NCI-H82 (cell line): ENCODE results near the gene E2F4.

Experiments used
- DNase-seq: peaks from one replicate; lab custom pipeline; 2025; lab: John Stamatoyannopoulos, UW

The E2F4 gene

DNA sequence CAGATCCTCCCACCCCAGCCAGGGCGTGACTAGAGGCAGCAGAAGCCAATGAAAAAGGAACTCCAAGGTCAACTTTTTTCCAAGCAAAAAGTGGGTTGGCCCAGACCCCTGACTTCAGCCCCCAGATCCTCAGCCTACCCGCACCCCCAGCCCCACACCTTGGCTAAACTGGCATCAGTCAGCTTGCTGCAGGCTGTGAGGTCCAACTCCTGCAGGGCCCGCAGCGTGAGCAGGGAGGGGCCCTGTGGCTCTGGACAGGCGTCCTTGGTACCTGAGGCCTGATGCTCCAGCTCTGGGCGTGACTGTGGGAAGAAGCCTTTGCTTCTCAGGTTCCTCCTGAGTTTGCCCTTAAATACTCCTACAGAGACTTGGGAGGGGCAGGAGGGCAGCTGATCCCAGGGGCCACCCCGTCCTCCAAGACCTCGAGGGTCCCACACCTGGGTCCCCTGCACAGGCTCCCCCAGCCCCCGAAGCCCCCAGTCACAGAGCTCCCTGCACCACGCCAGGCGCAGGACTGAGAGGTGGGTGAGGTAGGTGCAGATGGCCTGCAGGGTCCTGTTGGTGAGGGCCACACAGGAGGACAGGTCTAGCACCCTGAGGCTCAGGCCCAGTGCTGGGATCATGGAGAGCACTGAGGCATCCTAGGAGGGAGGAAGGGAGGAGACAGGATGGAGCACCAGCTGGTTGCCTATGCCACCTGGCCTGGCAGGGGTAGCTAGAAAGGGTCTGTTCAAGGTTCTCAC is 16.4 kb downstream of the E2F4 start:
- DNase-seq, result no peak

DNA sequence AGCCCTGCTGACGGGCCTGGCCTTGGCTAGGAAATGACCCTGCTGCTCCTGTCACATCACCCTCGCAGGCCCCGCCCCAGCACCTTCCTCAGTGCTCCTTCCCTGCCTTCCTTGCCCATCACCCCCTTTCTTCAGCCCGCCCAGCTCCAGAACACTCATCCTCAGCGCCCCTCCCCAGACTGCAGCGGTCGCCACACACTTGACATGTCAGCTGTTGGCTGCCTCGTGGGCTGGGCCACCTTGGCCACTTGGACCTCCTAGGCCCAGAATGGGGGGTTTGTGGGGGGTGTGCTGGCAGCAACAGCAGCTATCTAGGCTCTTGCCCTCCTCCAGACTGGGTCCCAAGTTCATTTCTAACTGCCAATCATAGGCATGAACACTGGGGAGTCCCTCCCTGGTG is 17.6 kb downstream of the E2F4 start:
- no peak for DNase-seq

DNA sequence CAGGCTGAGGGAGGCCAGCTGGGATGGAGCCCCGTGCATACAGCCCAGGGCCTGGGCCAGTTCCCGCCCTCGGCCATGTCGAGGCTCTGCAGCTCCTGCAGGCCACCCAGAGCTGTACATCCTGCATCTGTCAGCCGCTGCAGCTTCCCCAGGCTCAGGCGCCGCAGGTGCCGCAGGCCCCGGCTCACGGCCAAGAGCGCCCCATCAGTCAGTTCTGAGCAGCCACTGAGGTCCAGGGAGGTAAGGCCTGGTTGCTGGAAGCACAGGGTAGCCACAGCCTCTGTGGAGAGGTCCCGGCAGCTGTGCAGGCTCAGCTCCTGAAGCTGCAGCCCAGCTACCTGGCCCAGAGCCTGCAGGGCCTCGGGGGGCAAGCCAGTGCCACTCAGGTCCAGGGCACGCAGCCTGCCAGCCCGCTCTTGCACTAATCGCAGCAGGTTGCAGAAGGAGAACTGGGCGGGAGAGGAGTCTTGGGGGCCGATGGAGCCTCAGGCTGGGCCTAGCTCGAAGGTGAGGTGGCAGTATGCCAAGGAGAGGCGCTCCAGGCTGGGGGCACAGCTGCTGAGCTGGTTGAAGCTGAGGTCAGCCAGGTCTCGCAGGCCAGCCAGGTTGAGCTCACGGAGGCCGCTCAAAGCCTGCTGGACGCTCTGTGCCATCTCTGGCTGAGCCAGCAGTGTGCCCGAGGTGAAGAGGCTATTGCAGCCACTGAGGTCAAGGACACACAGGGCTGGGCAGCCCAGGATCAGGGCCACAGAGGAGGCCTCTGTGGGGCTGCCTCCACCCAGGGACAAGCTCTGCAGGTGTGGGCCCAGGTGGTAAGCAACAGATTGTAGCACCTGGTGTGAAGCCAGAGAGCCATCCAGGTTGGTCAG is 18.3 kb downstream of the E2F4 start:
- DNase-seq, result no peak

DNA sequence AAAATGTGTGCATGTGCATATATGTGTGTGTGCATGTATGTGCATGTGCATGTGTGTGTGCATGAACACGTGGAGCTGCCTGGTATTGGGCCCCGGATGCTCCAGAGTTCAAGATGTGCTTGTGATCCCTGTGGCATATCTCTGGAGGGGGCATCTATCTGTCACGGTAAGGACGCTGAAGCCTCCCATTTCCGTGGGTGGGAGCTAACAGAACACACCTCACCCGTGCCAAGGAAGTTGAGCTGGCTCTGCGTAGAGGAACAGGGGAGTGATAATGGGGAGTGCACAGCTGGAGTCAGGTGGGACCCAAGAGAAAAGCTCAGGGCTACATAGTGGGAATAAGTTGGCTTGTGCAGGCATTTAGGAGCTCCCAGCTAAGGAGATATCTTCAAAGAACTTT is 19.7 kb downstream of the E2F4 start:
- no peak for DNase-seq

- DNase-seq, result no peak
Observed at GRCh38 chr16:67212766-67213165, 20.8 kb downstream of the E2F4 start.

DNA sequence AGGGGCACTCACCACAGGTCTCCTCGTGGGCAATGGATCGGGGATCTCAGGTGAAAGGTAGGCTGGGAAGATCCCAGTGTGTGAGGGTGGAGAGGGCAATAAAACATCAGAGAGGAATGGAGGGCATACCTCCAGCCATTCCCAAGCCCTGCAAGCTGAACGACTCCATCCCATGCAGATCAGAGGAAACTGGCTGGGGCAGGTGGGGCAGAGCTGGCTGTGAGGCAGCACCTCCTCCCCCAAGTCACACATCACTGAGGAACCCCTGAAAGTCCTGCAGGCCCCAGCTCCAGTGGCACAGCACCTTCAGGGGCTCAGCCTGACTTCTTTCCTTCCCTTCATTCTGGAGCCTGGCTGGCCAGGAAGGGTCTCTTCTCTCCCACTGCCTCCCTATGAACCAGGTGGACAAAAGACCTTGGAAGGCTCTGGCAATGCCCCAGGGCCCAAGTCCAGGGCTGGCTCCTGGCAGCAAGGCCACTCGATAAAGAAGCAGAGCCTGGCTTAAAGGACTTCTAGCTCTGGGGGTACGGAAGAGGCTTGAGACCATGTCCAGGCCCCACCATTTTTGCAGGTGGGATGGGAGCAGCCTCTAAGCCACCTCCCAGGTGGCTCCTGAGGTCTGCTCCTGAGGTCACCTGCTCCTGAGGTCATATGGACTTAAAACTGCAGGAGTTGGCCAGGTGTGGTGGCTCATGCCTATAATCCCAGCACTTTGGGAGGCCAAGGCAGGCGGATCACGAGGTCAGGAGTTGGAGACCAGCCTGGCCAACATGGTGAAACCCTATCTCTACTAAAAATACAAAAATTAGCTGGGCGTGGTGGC is 21.5 kb downstream of the E2F4 start:
- DNase-seq, result no peak

DNA sequence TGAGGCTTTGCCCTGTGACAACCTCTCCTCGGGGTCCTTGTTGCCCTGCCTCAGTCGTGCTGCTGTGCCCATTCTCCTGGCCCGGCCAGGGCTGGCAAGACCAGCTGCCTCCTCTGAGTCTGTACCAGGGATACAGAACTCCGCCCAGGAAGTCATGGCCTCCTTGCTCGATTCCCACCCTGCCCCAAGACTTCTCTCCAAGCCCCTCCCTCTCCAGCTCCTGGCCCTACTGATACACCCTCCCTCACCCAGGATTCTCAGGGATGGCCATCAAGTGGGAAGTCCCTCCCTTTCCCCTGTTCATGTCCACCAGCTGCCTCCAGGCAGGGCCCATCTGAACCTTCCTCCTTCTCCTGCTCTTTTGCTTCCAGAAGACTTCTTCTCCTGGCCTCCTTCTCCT is 23.8 kb downstream of the E2F4 start:
- no peak for DNase-seq

GRCh38 chr16:67216612-67217490 is 24.9 kb downstream of the E2F4 start:
- no peak for DNase-seq

DNA sequence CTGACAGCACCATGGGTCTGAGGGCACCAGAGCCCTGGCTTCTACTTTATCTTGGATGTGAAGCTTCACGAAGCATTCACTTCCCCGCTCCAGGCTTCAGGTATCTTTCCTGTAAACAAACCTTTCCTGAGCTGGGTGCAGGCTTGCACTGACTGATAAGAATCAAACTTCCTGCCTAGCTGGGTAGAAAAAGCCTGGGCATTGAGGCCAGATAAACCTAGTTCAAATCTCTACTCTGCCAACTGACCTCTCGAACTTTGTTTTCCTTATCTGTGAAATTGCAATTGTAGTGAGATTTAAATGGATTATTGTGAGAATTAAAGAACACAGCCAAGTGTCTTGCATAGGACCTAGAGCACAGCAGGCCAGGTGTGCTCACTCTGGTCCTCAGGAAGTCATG is 32.0 kb downstream of the E2F4 start:
- no peak for DNase-seq

- no peak for DNase-seq
Observed at GRCh38 chr16:67226295-67226803, 34.4 kb downstream of the E2F4 start.

DNA sequence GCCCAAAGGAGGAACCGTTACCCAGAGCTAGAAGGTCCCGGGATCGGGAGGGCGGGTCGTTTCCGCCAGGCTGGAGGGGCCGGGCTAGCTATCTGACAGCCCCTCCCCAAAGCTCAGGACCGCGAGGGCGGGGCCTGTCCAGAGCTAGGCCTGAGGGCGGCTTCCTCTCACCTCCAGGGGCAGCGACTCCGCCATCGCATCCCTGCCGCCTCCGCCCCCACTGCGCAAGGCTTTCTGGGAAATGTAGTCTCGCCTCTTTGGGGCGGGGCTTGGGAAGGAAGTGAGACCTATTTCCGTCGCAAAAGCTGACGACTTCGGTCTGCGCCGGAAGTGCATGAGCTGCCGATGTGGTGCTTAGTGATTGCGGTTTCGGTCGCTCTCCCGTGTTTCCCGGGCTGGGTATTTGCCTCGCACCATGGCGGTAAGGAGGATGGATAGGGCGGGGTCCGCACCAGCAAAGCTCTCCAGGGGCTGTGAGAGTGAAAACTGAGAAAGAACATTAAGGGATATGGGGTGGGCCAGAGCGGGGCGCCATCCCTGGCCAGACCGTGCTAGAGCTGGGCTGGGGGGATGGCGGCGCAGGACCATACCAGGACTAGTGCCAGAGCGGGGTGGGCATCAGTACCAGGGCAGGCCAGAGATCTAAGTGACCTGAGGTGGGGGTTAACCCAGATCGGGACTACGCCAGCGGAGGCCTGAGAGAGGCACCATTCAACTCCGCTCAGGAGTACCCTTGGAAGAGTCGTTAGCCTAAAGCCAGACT is 35.0 kb downstream of the E2F4 start, which contains the start of gene TMEM208:
Gene TMEM208 (plus strand): TSS at position 327 of the 763 bp plus-strand sequence. CDS start 89 bp downstream, at position 416.
- DNase-seq, result peak; percentile 99

DNA sequence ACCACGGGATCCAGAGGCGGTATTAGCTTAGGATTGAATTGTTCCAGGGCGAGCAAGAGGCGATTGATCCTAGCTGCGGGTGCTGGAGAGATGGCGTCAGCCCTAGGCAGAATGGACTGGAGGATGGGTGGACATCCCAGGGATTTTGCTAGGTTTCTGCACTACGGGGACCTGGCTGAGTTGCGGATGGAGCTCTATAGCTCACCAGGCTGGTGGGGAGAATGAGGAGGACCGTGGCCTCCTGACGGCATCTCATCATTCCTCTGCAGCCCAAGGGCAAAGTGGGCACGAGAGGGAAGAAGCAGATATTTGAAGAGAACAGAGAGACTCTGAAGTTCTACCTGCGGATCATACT is 35.6 kb downstream of the E2F4 start:
- DNase-seq, result no peak

DNA sequence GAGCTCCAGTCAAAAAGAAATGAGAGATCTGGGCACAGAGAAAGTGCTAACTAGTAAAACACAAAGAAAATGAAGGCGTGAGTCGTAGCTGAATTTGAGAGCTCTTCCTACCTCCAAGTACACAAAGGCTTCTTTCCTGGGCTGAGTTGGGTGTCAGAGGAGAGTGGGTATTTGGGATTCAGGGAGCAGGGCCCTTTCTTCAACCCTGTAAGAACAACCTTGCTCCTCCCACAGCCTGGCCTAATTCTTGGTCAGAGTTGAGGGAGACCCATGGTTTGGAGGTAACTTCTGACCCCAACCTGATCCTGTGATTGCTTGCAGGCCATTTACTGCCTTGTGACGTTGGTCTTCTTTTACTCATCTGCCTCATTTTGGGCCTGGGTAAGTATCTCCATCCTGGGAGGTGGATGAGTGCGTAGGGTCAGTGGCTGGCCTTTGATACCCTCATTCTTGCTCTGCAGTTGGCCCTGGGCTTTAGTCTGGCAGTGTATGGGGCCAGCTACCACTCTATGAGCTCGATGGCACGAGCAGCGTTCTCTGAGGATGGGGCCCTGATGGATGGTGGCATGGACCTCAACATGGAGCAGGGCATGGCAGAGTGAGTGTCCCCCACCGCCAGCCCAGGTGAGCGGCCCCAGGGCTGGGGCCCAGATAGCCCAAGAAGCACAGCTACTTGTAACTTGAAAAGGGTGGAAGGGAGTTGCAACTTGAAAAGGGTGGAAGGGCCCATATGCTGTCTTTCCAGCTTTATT is 36.3 kb downstream of the E2F4 start:
- DNase-seq, result no peak

DNA sequence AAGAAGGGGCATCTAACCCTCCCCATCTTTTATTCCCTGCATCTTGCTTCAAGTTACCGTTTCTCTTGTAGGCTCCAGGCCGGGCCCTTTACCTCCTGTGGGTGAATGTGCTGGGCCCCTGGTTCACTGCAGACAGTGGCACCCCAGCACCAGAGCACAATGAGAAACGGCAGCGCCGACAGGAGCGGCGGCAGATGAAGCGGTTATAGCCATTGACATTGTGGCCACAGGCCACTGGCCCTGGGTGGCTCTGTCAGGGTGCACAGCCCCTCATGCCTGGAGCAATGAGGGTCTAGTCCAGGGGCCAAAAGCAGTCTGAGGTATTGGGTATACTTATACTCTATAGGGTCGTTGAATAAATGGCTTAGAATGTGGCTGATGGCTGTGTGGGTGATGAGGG is 37.0 kb downstream of the E2F4 start:
- no peak for DNase-seq

DNA sequence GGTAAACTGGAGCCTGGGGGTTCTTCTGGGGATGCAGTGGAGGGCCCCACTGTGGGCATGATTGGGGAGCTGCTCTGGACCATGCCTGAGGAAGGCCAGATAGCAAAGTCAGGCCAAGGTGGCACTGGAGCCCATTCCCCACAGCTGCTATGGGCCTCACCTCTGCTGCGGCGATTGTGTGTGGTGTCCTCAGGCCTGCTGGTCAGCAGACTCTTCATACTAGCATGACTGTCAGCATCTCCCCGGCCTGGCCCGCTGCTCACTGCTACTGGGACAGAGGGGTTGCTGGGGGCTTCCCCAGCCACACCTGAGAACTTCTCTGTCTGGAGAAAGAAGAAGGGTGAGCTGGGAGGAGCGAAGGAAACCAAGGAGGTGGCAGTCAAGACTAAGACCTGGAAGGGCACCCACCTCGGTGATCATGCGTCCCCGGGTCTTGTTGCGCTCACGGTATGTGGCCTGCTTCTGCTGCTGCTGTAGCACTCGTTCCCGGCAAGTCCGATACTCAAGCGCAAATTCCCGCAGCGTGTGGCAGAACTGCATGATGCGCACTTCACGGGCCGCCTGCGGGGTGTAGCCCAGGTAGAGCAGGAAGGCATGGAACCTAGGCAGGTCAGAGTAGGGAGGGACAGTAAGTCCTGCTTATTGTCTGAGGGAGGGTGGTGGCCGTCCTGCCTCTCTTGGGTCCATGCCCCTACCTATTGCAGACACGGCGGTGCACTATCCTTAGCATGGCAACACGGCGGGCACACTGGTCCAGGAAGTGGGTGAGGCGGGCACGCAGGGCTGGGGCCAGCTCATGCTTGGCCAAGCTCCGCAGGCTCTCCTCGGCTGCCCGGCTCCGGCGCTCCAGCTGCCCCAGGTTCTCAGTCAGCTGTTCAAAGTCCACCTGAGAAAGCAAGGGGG is 38.2 kb downstream of the E2F4 start:
- DNase-seq, result no peak

DNA sequence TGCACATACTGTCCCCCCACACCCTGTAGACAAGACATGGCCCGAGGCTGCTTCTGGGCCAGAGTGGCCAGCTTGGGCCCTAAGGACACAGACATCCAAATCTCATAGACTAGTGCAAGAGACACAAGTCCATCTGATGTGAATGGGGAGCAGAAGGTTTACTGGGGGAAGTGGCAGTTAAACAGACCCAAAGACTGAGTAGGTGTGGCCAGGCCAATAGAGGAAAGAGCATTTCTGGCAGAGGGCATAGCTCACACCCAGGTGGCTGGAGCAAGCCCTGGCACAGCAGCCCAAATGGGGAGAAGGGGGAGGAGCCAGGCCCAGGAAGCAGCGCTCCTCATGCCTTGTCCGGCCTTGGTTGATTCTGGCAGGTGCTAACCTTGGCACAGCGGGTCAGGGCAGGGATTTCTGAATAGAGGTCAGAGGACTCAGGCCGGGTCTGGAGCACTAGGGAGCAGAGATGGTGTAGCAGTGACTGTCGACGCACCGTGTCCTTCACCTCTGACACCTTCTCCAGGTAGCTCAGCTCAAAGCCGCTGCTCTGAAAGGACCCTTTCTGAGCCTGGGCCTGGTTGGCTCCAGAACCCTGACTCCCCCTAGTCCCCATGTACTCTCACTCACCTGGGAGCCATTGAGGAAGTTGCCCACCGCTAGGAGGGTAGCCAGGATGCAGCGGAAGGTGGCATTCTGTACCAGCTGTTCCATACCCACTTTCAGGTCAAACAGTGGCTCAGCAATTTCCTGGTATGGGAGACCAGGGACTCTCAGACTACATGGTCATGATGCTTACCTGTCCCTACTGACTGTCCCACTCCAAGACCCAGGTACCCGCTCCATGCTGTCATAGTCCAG is 39.1 kb downstream of the E2F4 start:
- DNase-seq, result no peak

- no peak for DNase-seq
Observed at GRCh38 chr16:67233596-67233995, 41.6 kb downstream of the E2F4 start.

DNA sequence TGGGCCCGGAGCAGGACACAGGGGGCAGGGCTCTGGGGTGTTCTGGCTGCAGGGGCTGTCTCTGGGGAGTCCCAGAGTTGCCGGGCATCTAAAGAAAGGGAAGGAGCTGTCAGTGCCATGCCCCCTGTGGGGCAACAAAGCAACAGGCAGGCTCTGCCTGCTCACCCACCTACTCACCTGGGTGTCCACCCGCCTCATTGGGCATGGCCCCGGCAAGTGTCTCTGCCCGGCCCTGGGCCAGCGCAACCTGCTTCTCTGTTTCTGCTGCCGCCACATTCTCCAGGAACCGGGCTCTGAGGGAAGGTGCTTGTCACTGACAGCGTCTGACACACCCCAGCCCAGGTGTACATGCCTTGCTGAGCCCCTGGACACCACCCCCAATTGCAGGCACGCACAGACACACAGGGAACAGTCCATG is 42.2 kb downstream of the E2F4 start:
- DNase-seq, result no peak
